ENCODE results near the gene CPNE9. TPM values are rescaled to one million over a fixed set of nuclear protein-coding genes. Genes with fewer than 3 reads are reported as not detected.
A peak's percentile ranks its signal among the peaks of the same experiment; 100 is the strongest.
"Not testable (repeated sequence)": the region's sequence is repeated elsewhere in the genome, so short reads cannot be mapped to it uniquely, and the experiment has no call there.

The CPNE9 gene
- total RNA-seq, 2 donors from 2014 or later: 0.10 TPM; not detected in 1

- DNase-seq: no peak
- no peak for ATAC-seq
- intact Hi-C loops (cut with DNase I): no loop called here
These were observed 57.3 kb downstream of the CPNE9 start for GRCh38 chr3:9760779-9761505.

GRCh38 chr3:9761919-9762318, 58.3 kb downstream of the CPNE9 start:
- DNase-seq (no peak), ATAC-seq (no peak)
- intact Hi-C loops (cut with DNase I): no loop called here

- no peak for ATAC-seq
- intact Hi-C loops (cut with DNase I): no loop called here
- DNase-seq: no peak
These were observed 59.2 kb downstream of the CPNE9 start for GRCh38 chr3:9762871-9763270.

GRCh38 chr3:9765865-9766264, 62.2 kb downstream of the CPNE9 start:
- no peak for DNase-seq
- intact Hi-C loops (cut with DNase I): no loop called here
- no peak for ATAC-seq

- intact Hi-C loops (cut with DNase I): no loop called here
- DNase-seq (peak; percentile 44), ATAC-seq (peak in 1 of 2 donors; percentile 25)
These were observed 63.8 kb downstream of the CPNE9 start for GRCh38 chr3:9767418-9767817.

GRCh38 chr3:9768141-9768775, 64.6 kb downstream of the CPNE9 start:
- intact Hi-C loops (cut with DNase I): no loop called here
- ATAC-seq: no peak
- DNase-seq: no peak

GRCh38 chr3:9769012-9769411, 65.4 kb downstream of the CPNE9 start:
- DNase-seq (no peak), ATAC-seq (no peak)

GRCh38 chr3:9769426-9770275, 66.0 kb downstream of the CPNE9 start, which contains the start of gene CAMK1:
Gene CAMK1 (minus strand): TSS chr3:9769947. CDS start chr3:9767749, 2,198 bp downstream.
- ATAC-seq (peak; percentile 95), DNase-seq (peak; percentile 88)
- intact Hi-C loops (cut with DNase I): no loop called here

More at GRCh38 chr3:9769012-9769411, 65.4 kb downstream of the CPNE9 start:
- intact Hi-C loops (cut with DNase I): no loop called here

- DNase-seq (peak; percentile 91), ATAC-seq (peak; percentile 34 to 75)
- intact Hi-C loops (cut with DNase I): no loop called here
These were observed 66.7 kb downstream of the CPNE9 start for GRCh38 chr3:9770276-9770812.

GRCh38 chr3:9771007-9771406, 67.4 kb downstream of the CPNE9 start:
- intact Hi-C loops (cut with DNase I); ATAC-seq; DNase-seq: not testable (repeated sequence)

GRCh38 chr3:9776896-9777693, 73.5 kb downstream of the CPNE9 start:
- DNase-seq (no peak), ATAC-seq (no peak)
- intact Hi-C loops (cut with DNase I): no loop called here

GRCh38 chr3:9777694-9778021, 74.0 kb downstream of the CPNE9 start:
- intact Hi-C loops (cut with DNase I): no loop called here
- ATAC-seq: no peak

GRCh38 chr3:9778143-9779074, 74.8 kb downstream of the CPNE9 start:
- DNase-seq (no peak), ATAC-seq (peak in 1 of 2 donors; percentile 52)
- intact Hi-C loops (cut with DNase I): no loop called here

More at GRCh38 chr3:9777694-9778021, 74.0 kb downstream of the CPNE9 start:
- DNase-seq: no peak

- ATAC-seq: peak in 1 of 2 donors; percentile 12
- intact Hi-C loops (cut with DNase I): no loop called here
- DNase-seq: peak; percentile 3
These were observed 75.5 kb downstream of the CPNE9 start for GRCh38 chr3:9779075-9779593.
